Ovary (tissue), 3 donors: ENCODE data around the gene ZNF503.

Experiments used
- CTCF ChIP-seq, 3 donors: fragments of 450-650 bp in 2 of 3; fragments of 200-600 bp in 1 of 3; IDR thresholded peaks; one replicate each; pipeline versions ENCODE4 v1.5.1 to v1.8.0; 2016 to 2022; ENCODE audit warnings: antibody characterized with exemption in 3 of 3, mild to moderate bottlenecking in 1 of 3
- EP300 ChIP-seq: sonication (generic); formaldehyde crosslinking; IDR thresholded peaks from one replicate; pipeline ENCODE4 v1.6.1; 2017; ENCODE audit warnings: antibody characterized with exemption
- POLR2A ChIP-seq: fragments of 450-650 bp; IDR thresholded peaks from one replicate; pipeline ENCODE4 v1.6.1; 2017; ENCODE audit warnings: antibody characterized with exemption, mild to moderate bottlenecking, moderate library complexity
- donor health status: DM: no; HTN: no; CAD: no.

DNA sequence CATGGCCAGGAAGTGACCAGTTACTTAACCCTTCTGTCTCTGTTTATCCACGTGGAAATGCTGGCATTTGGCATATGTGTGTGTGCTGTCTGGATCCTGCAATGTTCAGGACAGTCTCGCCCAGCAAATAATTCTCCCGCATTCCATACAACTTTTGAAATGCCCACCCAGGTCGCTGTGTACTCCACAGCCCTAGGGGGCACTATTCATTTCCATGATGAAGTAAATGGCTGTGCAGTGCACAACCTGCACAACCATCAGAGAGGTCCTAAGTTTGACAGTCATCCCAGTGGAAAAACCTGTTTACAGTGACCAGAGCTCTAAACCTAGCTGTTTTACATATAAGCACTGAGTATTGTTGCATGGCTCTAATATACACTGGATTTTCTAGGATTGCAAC lies 38.1 kb downstream of the ZNF503 start:
- no peak for TF ChIP-seq CTCF (IDR thresholded peaks at IDR 0.05)
- no peak for TF ChIP-seq EP300
- TF ChIP-seq POLR2A, result no peak
